Pons (tissue), 1 donor: ENCODE results near the gene AP1AR.

Source experiments
- DNase-seq: peaks from one replicate; pipeline ENCODE4 v3.0.0-alpha.2; 2016; ENCODE audit warnings: low spot score

Gene AP1AR

GRCh38 chr4:112312610-112313239, 81.1 kb downstream of the AP1AR start:
- DNase-seq: peak; percentile 42

GRCh38 chr4:112315446-112315845, 83.9 kb downstream of the AP1AR start:
- DNase-seq: peak; percentile 41

- DNase-seq: no peak
Measured at GRCh38 chr4:112316360-112316759, 84.8 kb downstream of the AP1AR start.

GRCh38 chr4:112318239-112319142, 86.9 kb downstream of the AP1AR start:
- DNase-seq: no peak
